NCI-H345 treated with DMSO at 0.1 percent for 48 hours (cell line): ENCODE measurements around the gene WASHC2A.
"Not testable (repeated sequence)": the region's sequence is repeated elsewhere in the genome, so short reads cannot be mapped to it uniquely, and the experiment has no call there.

Source experiments
- DNase-seq: peaks from one replicate; lab custom pipeline; 2025; ENCODE audit not compliant: unreplicated experiment; lab: John Stamatoyannopoulos, UW

WASHC2A gene

GRCh38 chr10:50059946-50060345 lies 7.8 kb upstream of the WASHC2A start:
- DNase-seq: not testable (repeated sequence)

DNA sequence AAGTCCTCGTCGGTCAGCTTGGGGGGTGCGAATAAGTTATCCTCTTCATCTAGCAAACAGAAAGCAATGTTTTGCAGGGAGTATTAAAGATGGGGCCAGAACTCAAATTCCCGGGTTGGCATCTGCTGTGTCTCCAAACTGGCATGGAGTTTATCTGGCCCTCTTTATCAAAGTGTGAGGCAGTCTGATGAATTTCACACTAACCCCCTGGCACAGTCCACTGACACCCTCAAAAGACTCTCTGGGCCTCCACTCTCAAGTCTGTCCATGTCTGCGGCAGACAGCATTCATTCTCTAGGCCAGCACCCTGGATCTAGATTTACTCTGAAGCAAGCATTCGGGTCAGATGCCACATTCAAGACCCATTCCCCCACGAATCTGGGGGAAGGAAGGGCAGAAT lies 6.2 kb upstream of the WASHC2A start:
- not testable (repeated sequence) for DNase-seq

- DNase-seq: no peak
These were observed 4.7 kb upstream of the WASHC2A start for GRCh38 chr10:50063100-50063499.

GRCh38 chr10:50068352-50068659 lies 552 bp downstream of the WASHC2A start:
- DNase-seq: not testable (repeated sequence)

DNA sequence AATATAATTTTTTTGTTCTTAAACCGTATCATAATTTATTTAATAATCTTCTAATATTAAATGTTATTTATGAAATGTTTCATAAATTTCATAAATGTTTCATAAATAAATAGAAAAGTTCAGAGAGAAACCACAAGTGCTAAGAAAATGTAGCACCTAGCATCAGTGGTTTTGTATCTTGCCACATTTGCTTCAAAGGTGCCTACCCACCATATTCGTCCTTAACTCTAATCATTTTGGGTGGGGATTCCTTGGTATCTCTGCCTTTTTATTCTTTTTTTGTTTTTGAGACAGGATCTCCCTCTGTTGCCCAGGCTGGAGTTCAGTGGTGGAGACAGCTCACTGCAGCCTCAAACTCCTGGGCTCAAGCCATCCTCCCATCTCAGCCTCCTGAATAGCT lies 7.4 kb downstream of the WASHC2A start:
- not testable (repeated sequence) for DNase-seq

GRCh38 chr10:50075544-50075943 lies 7.8 kb downstream of the WASHC2A start:
- not testable (repeated sequence) for DNase-seq

DNA sequence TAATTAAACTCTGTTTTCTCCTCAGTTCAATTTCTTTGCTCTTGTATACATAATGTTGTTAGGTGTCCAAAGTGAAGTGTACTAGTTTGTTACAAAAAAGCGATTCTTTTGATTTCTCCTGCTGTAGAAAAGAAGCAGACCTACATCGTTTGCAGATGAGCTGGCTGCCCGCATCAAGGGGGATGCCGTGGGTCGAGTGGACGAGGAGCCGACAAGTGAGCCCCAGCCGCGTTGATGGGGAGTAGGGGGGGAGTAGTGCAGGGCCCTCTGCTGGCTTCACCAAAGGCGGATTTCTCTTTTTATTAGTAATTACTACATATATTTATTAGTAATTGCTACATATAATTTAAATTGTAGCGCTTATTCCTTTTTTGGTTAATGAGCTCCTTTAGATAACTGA lies 23.6 kb downstream of the WASHC2A start:
- not testable (repeated sequence) for DNase-seq

DNA sequence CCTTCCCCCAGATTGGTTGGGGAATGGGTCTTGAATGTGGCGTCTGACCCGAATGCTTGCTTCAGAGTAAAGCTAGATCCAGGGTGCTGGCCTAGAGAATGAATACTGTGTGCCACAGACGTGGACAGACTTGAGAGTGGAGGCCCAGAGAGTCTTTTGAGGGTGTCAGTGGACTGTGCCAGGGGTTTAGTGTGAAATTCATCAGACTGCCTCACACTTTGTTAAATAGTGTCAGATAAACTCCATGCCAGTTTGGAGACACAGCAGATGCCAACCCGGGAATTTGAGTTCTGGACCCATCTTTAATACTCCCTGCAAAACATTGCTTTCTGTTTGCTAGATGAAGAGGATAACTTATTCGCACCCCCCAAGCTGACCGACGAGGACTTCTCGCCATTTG lies 25.2 kb downstream of the WASHC2A start:
- not testable (repeated sequence) for DNase-seq

DNA sequence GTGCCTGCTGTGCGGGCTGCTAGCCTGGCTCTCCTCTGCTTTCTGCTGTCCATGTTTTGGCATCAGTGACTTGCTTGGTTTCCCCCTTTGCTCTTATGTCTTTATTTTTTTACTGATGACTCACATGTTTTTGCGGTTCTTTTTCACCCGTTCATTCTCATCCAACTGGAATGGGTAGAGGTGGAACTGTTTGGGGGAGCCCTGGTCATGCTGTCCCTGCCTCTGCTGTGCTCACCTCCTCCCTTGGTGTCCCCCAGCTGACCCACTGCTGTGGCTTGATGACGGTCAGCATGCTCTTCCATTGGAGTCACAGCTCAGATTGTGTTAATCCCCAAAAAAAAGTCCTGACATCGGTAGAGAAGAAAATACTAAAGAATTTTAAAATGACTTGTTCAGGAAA lies 26.9 kb downstream of the WASHC2A start:
- not testable (repeated sequence) for DNase-seq

- not testable (repeated sequence) for DNase-seq
These were observed 27.6 kb downstream of the WASHC2A start for GRCh38 chr10:50095402-50095801.

- DNase-seq: not testable (repeated sequence)
These were observed 29.0 kb downstream of the WASHC2A start for GRCh38 chr10:50096722-50097121.

- not testable (repeated sequence) for DNase-seq
These were observed 30.9 kb downstream of the WASHC2A start for GRCh38 chr10:50098645-50099044.

GRCh38 chr10:50101139-50101582 lies 33.4 kb downstream of the WASHC2A start:
- not testable (repeated sequence) for DNase-seq

DNA sequence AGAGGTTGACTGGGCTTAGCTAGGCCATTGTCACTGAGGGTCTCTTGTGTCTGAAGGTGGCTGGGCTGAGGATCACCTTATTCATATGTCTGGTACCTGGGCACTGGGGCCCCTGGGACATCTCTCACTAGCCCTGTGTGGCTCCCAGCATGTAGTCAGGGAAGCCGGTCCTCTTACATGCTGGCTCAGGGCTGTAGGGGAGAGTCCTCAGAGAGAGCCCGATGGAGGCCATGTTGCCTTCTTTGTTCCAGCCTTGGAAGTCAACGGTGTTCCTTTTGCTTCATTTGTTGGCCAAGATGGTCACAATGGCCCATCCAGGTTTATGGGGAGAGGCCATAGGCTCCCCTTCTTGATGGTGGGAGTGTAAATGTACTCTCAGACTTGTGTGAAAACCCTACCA lies 34.0 kb downstream of the WASHC2A start:
- DNase-seq: not testable (repeated sequence)

DNA sequence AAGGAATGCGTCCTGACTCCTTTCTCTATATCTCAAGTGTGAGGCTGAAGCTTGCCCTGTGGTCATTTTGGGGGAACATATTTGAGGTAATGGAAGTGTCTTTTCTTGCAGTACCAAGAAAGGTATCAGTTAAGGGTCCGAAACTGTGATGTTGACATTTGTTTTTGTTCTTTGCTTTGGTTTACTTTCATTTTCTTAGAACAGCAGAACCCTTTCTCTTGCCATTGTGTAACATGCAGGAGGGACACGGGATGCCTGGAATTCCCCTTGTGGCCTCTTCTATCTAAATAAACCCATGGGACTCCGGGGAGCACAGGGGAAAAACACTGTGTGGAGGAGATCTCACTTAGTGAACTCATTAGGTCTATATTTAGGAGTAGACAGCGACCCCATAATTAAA lies 34.5 kb downstream of the WASHC2A start:
- not testable (repeated sequence) for DNase-seq

DNA sequence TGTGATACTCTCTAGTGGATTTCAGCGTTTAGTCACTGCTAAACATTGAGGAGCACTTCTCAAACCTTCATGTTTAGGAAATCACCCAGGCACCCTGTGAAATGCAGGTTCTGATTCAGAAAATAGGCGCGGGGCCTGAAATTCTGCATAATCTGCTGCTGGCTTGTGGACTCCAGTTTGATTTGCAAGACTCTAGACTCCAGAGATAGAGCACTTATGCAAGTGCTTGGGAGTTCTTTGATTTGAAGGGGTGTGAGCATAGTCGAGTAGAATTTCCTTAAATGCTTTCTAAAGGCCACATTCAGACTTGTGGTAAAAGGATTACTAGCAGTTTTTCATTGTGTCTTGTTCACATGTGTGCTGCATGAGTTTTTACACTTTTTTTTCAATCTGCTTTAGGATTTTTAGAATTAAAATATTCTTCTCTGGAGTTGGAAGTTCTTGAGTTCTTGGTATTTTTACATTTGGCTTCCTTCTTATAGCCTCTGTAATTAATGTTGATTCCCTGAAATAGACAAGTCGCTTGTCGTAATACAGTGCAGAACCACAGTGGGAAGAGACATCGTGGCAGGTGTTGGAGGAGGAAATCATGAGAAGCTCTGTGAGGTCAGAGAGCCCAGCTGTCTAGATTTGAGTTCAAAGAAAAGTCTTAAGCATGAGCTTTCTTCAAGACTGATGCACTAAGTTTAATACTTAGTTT lies 41.4 kb downstream of the WASHC2A start:
- not testable (repeated sequence) for DNase-seq

- not testable (repeated sequence) for DNase-seq
These were observed 44.8 kb downstream of the WASHC2A start for GRCh38 chr10:50112419-50113112.

DNA sequence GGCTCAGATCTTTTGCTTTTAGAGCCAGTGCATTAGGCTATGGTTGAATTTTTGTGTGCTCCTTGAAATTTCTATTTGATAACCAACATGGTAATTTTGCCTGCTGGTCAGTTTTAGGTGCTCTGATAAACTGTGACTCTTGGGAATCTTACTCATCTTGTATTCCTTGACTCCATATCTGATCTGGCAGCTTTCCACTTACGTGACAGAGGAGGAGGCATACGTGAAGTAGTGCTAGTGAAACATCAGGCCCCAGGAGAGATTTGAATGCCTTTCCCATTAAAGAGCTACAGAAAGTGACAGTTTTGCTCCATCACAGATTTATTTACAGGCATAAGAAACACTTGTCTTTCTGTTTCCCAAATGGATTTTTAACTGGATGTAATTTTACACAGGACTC lies 59.0 kb downstream of the WASHC2A start:
- not testable (repeated sequence) for DNase-seq

DNA sequence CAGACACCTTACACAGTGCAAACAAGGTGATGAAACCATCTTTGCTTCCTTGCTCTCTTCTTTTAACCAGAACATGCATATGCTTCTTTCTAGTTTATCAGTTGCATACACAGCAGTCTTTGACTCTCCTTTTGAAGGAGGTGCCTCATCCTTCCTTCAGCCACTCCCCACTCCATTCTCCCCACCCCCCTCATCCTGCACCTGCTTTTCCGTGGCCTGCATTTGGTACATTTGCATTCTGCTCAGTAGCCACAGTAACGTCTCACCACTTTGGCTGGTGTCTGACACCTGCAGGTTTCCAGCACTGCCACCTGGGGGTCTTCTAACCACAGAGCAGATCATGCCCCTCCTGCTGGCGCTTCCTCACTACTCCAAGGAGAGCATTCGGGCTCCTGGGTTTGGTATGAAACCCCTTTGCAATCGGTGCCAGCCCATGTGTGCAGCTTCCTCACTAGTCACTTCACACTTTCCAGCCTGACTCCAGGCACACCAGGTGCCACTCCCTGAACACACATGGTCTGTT lies 60.1 kb downstream of the WASHC2A start:
- not testable (repeated sequence) for DNase-seq

GRCh38 chr10:50131245-50131965 lies 63.7 kb downstream of the WASHC2A start:
- not testable (repeated sequence) for DNase-seq

GRCh38 chr10:50132322-50132721 lies 64.6 kb downstream of the WASHC2A start:
- DNase-seq: not testable (repeated sequence)

- not testable (repeated sequence) for DNase-seq
These were observed 65.1 kb downstream of the WASHC2A start for GRCh38 chr10:50132841-50133240.
